GM19023 (cell line): ENCODE measurements around the gene LGALS1.
A peak's percentile ranks its signal among the peaks of the same experiment; 100 is the strongest.
"Not testable (repeated sequence)": the region's sequence is repeated elsewhere in the genome, so short reads cannot be mapped to it uniquely, and the experiment has no call there.

ENCODE experiments used
- ATAC-seq: cut with Tn5 transposase; IDR thresholded peaks from one replicate; pipeline ENCODE4 v1.9.1; 2021; ENCODE audit warnings: mild to moderate bottlenecking, moderate library complexity; ENCODE audit not compliant: unreplicated experiment

LGALS1 gene

GRCh38 chr22:37684803-37685615 is 9.6 kb downstream of the LGALS1 start:
- no peak for ATAC-seq

- peak; percentile 76 for ATAC-seq
Observed at GRCh38 chr22:37686002-37686982, 10.9 kb downstream of the LGALS1 start, which contains the start of gene NOL12. NOL12 (plus strand) TSS chr22:37686343; CDS start chr22:37686393, 50 bp downstream.

GRCh38 chr22:37690407-37690806 is 15.0 kb downstream of the LGALS1 start:
- no peak for ATAC-seq

- ATAC-seq, result no peak
Observed at GRCh38 chr22:37690901-37691504, 15.6 kb downstream of the LGALS1 start.

GRCh38 chr22:37692627-37693285 is 17.3 kb downstream of the LGALS1 start:
- no peak for ATAC-seq

- ATAC-seq, result not testable (repeated sequence)
Observed at GRCh38 chr22:37694131-37694530, 18.7 kb downstream of the LGALS1 start.

- not testable (repeated sequence) for ATAC-seq
Observed at GRCh38 chr22:37696260-37696656, 20.8 kb downstream of the LGALS1 start.

GRCh38 chr22:37696657-37697537 is 21.5 kb downstream of the LGALS1 start, which contains the start of gene TRIOBP:
TRIOBP (plus strand) TSS chr22:37697048; CDS start chr22:37701366, 4,318 bp downstream.
- ATAC-seq, result peak; percentile 88

GRCh38 chr22:37697538-37697835 is 22.1 kb downstream of the LGALS1 start:
- no peak for ATAC-seq

GRCh38 chr22:37701141-37701786 is 25.8 kb downstream of the LGALS1 start:
- ATAC-seq, result no peak

- no peak for ATAC-seq
Observed at GRCh38 chr22:37703906-37704305, 28.5 kb downstream of the LGALS1 start.

- no peak for ATAC-seq
Observed at GRCh38 chr22:37704645-37705044, 29.2 kb downstream of the LGALS1 start.

- ATAC-seq, result no peak
Observed at GRCh38 chr22:37705205-37705604, 29.8 kb downstream of the LGALS1 start.

- no peak for ATAC-seq
Observed at GRCh38 chr22:37708580-37709444, 33.4 kb downstream of the LGALS1 start.

GRCh38 chr22:37709445-37709765 is 34.0 kb downstream of the LGALS1 start:
- ATAC-seq, result no peak

- ATAC-seq, result no peak
Observed at GRCh38 chr22:37710675-37711074, 35.2 kb downstream of the LGALS1 start.

GRCh38 chr22:37711490-37711889 is 36.1 kb downstream of the LGALS1 start:
- ATAC-seq, result no peak

- ATAC-seq, result no peak
Observed at GRCh38 chr22:37713761-37714160, 38.3 kb downstream of the LGALS1 start.
